WTC11 (cell line): ENCODE measurements around the gene SLC39A13. TPM values are rescaled to one million over a fixed set of nuclear protein-coding genes. Genes with fewer than 3 reads are reported as not detected.

Experiments
- ATAC-seq: fragments of 200-7000 bp; cut with Tn5 transposase; 2 replicates; pipeline ENCODE4 v1.10.0; 2021; ENCODE audit warnings: mild to moderate bottlenecking, moderate library complexity
- CTCF ChIA-PET: fragments of 300-600 bp; sonication (Branson Sonifier 250); formaldehyde crosslinking; loops from one replicate; lab custom pipeline; 2021; ENCODE audit warnings: antibody characterized with exemption; lab: Charles Lee
- POLR2A ChIA-PET: fragments of 350-600 bp; sonication (Branson Sonifier 250); formaldehyde crosslinking; loops from one replicate; lab custom pipeline; 2021; ENCODE audit warnings: antibody characterized with exemption; lab: Charles Lee
- DNase-seq: peaks from one replicate; pipeline ENCODE4 v3.0.0; 2021; ENCODE audit warnings: low spot score
- H3K27ac Mint-ChIP-seq: 2 replicates; pipeline ENCODE4 v1.8.0; 2021; ENCODE audit warnings: mixed read lengths
- H3K27me3 Mint-ChIP-seq: 2 replicates; pipeline ENCODE4 v1.8.0; 2021; ENCODE audit warnings: low read depth, mild to moderate bottlenecking, moderate library complexity, mixed read lengths
- H3K36me3 Mint-ChIP-seq: 2 replicates; pipeline ENCODE4 v1.8.0; 2021; ENCODE audit warnings: mixed read lengths
- H3K4me1 Mint-ChIP-seq: 2 replicates; pipeline ENCODE4 v1.8.0; 2022; ENCODE audit warnings: mixed read lengths
- H3K4me3 Mint-ChIP-seq: 2 replicates; pipeline ENCODE4 v1.8.0; 2021; ENCODE audit warnings: mild to moderate bottlenecking, moderate library complexity, mixed read lengths
- H3K9me3 Mint-ChIP-seq: 2 replicates; pipeline ENCODE4 v1.8.0; 2021; ENCODE audit warnings: mixed read lengths
- ARID4B ChIP-seq: sonication (generic); formaldehyde crosslinking; IDR thresholded peaks from 2 replicates; pipeline ENCODE4 v1.8.0; 2023; ENCODE audit warnings: missing genetic modification reagents, mild to moderate bottlenecking, borderline replicate concordance
- E2F1 ChIP-seq: sonication (generic); formaldehyde crosslinking; IDR thresholded peaks from 2 replicates; pipeline ENCODE4 v1.8.0; 2022; ENCODE audit warnings: mild to moderate bottlenecking, missing genetic modification reagents
- E2F5 ChIP-seq: sonication (generic); formaldehyde crosslinking; IDR thresholded peaks from 2 replicates; pipeline ENCODE4 v1.8.1; 2022; ENCODE audit warnings: mild to moderate bottlenecking, moderate library complexity, missing genetic modification reagents
- ELF4 ChIP-seq: sonication (generic); formaldehyde crosslinking; IDR thresholded peaks from 2 replicates; pipeline ENCODE4 v1.8.1; 2022; ENCODE audit warnings: low read depth, mild to moderate bottlenecking, moderate library complexity, missing genetic modification reagents
- NFE2L1 ChIP-seq: sonication (generic); formaldehyde crosslinking; IDR thresholded peaks from 2 replicates; pipeline ENCODE4 v1.8.1; 2023; ENCODE audit warnings: missing genetic modification reagents
- OVOL2 ChIP-seq: fragments of 250-450 bp; sonication (Bioruptor Pico); IDR thresholded peaks from 2 replicates; pipeline ENCODE4 v1.9.0; 2021; ENCODE audit warnings: mild to moderate bottlenecking, borderline replicate concordance
- PRDM15 ChIP-seq: sonication (generic); formaldehyde crosslinking; IDR thresholded peaks from 2 replicates; pipeline ENCODE4 v1.8.0; 2022; ENCODE audit warnings: missing genetic modification reagents
- SMAD3 ChIP-seq: sonication (generic); formaldehyde crosslinking; IDR thresholded peaks from 2 replicates; pipeline ENCODE4 v1.8.0; 2022; ENCODE audit warnings: missing genetic modification reagents, mild to moderate bottlenecking, borderline replicate concordance
- TCF7 ChIP-seq: sonication (generic); formaldehyde crosslinking; IDR thresholded peaks from 2 replicates; pipeline ENCODE4 v1.8.0; 2022; ENCODE audit warnings: mild to moderate bottlenecking, low read depth, missing genetic modification reagents, moderate library complexity
- TP53 ChIP-seq: sonication (generic); formaldehyde crosslinking; IDR thresholded peaks from 2 replicates; pipeline ENCODE4 v1.8.1; 2023; ENCODE audit warnings: mild to moderate bottlenecking, missing genetic modification reagents
- ZBTB43 ChIP-seq: sonication (generic); formaldehyde crosslinking; IDR thresholded peaks from 2 replicates; pipeline ENCODE4 v1.8.1; 2023; ENCODE audit warnings: mild to moderate bottlenecking, missing genetic modification reagents
- ZNF232 ChIP-seq: sonication (generic); formaldehyde crosslinking; IDR thresholded peaks from 2 replicates; pipeline ENCODE4 v1.8.0; 2022; ENCODE audit warnings: mild to moderate bottlenecking, missing genetic modification reagents
- ZNF317 ChIP-seq: sonication (generic); formaldehyde crosslinking; IDR thresholded peaks from 2 replicates; pipeline ENCODE4 v1.8.1; 2023; ENCODE audit warnings: low read depth, mild to moderate bottlenecking, moderate library complexity, missing genetic modification reagents, borderline replicate concordance
- ZNF396 ChIP-seq: fragments of 250-450 bp; sonication (Bioruptor Pico); IDR thresholded peaks from 2 replicates; pipeline ENCODE4 v1.8.0; 2021; ENCODE audit warnings: mild to moderate bottlenecking, moderate library complexity, borderline replicate concordance
- total RNA-seq: library from RNA; stranded (reverse); gene quantifications from 3 replicates; pipeline ENCODE4 v1.2.3, GENCODE V29; 2021
- TF ChIP-seq, protein P1 (sequence below): sonication (generic); formaldehyde crosslinking; conservative IDR thresholded peaks from 2 replicates; pipeline ENCODE4 v1.8.1; 2022; ENCODE audit warnings: mild to moderate bottlenecking, missing genetic modification reagents
- TF ChIP-seq, protein P2 (sequence below): sonication (generic); formaldehyde crosslinking; IDR thresholded peaks from 2 replicates; pipeline ENCODE4 v1.8.0; 2023; ENCODE audit warnings: mild to moderate bottlenecking, missing genetic modification reagents

SLC39A13 gene
- total RNA-seq, 1 experiment from 2014 or later = 38.2 TPM

- POLR2A ChIA-PET = no interaction called here
- ATAC-seq (no peak), DNase-seq (no peak)
- Mint-ChIP-seq H3K27me3 (no peaks in the 10 kb centered on the region; the same call in 1 of the 2 replicates), H3K9me3 (no peaks in the 10 kb centered on the region), H3K4me1 (peaks cover 2% of the 10 kb centered on the region; the same call in 1 of the 2 replicates), H3K27ac (no peak overlapping the region), H3K36me3 (no peaks in the 10 kb centered on the region), H3K4me3 (no peak overlapping the region)
- CTCF ChIA-PET = interaction anchor here (0.8 to 0.9 kb wide), 2 partner anchors 25 to 75 kb away, joined by 3 to 6 read pairs; no protein-coding TSS in a partner anchor
- no peak for TF ChIP-seq PRDM15
- TF ChIP-seq E2F5 (CRISPR knock-in tag) = no peak
- TF ChIP-seq ZNF232 = no peak
These were observed 29.1 kb upstream of the SLC39A13 start for GRCh38 chr11:47379317-47379716.

DNA sequence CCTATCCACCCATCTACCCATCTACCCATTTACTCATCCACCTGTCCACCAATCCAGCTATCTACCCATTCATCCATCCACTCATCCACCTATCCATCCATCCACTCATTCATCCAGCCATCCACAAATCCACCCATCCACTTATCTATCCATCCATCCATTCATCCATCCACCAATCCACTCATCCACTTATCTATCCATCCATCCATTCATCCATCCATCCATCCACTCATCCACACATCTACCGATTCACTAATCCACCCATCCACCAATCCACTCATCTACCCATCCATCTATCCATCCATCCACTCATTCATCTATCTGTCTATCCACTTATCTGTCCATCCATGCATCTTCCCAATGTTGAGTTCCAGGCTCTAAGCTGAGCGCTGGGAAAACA is 28.3 kb upstream of the SLC39A13 start:
- Mint-ChIP-seq H3K4me1 (peaks cover 2% of the 10 kb centered on the region; the same call in 1 of the 2 replicates), H3K9me3 (no peaks in the 10 kb centered on the region), H3K4me3 (no peak overlapping the region), H3K27me3 (no peaks in the 10 kb centered on the region; the same call in 1 of the 2 replicates), H3K27ac (no peak overlapping the region), H3K36me3 (no peaks in the 10 kb centered on the region)
- TF ChIP-seq ZNF317 (CRISPR knock-in tag) (no peak), OVOL2 (CRISPR knock-in tag) (no peak)
- ATAC-seq (no peak), DNase-seq (no peak)
- CTCF ChIA-PET = no interaction called here
- POLR2A ChIA-PET = no interaction called here

GRCh38 chr11:47383071-47383470 is 25.3 kb upstream of the SLC39A13 start:
- no peak for DNase-seq
- no peaks in the 10 kb centered on the region for H3K36me3 Mint-ChIP-seq
- H3K4me3 Mint-ChIP-seq = no peak overlapping the region
- H3K27me3 Mint-ChIP-seq = no peaks in the 10 kb centered on the region; the same call in 1 of the 2 replicates
- H3K27ac Mint-ChIP-seq = no peak overlapping the region
- no peak for ATAC-seq
- peaks cover 2% of the 10 kb centered on the region; the same call in 1 of the 2 replicates for H3K4me1 Mint-ChIP-seq
- no peaks in the 10 kb centered on the region for H3K9me3 Mint-ChIP-seq
- POLR2A ChIA-PET = no interaction called here
- CTCF ChIA-PET = interaction anchor here (0.6 to 1.6 kb wide), 2 partner anchors 9 to 71 kb away, joined by 4 to 6 read pairs; no protein-coding TSS in a partner anchor
- TF ChIP-seq NFE2L1 (CRISPR knock-in tag) (no peak), ARID4B (CRISPR knock-in tag) (no peak), TCF7 (no peak), TP53 (CRISPR knock-in tag) (no peak), ELF4 (no peak), E2F1 (no peak), ZNF396 (CRISPR knock-in tag) (no peak), ZBTB43 (CRISPR knock-in tag) (no peak), OVOL2 (CRISPR knock-in tag) (no peak), SMAD3 (no peak)
- TF ChIP-seq, protein P1, sequence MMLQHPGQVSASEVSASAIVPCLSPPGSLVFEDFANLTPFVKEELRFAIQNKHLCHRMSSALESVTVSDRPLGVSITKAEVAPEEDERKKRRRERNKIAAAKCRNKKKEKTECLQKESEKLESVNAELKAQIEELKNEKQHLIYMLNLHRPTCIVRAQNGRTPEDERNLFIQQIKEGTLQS (CRISPR knock-in tag) = no peak
- TF ChIP-seq, protein P2, sequence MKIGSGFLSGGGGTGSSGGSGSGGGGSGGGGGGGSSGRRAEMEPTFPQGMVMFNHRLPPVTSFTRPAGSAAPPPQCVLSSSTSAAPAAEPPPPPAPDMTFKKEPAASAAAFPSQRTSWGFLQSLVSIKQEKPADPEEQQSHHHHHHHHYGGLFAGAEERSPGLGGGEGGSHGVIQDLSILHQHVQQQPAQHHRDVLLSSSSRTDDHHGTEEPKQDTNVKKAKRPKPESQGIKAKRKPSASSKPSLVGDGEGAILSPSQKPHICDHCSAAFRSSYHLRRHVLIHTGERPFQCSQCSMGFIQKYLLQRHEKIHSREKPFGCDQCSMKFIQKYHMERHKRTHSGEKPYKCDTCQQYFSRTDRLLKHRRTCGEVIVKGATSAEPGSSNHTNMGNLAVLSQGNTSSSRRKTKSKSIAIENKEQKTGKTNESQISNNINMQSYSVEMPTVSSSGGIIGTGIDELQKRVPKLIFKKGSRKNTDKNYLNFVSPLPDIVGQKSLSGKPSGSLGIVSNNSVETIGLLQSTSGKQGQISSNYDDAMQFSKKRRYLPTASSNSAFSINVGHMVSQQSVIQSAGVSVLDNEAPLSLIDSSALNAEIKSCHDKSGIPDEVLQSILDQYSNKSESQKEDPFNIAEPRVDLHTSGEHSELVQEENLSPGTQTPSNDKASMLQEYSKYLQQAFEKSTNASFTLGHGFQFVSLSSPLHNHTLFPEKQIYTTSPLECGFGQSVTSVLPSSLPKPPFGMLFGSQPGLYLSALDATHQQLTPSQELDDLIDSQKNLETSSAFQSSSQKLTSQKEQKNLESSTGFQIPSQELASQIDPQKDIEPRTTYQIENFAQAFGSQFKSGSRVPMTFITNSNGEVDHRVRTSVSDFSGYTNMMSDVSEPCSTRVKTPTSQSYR (CRISPR knock-in tag) = no peak
